Measurements from ENCODE around the gene SALL3.

Gene SALL3

DNA sequence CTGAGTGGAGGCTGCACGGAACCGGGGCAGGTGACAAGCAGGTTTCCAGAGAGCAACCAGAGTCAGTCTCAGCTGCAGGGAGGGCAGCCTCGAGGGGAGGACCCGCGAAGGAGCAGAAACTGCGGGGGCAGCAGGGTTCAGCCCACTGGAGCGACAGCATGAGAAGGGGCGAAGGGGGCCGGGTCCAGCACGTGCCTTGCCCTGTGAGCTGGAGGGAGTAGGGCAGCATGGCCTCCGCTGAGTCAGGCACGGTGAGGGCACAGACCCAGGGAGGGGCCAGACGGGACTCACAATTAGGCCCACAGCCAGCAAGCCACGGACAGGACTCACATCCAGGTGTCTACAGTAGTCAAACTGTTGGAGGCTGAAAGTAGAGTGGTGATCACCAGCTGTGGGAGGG lies 66.9 kb downstream of the SALL3 start:
- Histone ChIP-seq H3K9me3 (replicated peaks; ENCODE audit: insufficient read depth, low read length) (no peaks in the 10 kb centered on the region), H4K20me1 (ENCODE audit: insufficient read depth, low read length) (no peaks in the 10 kb centered on the region), H3K9ac (ENCODE audit: low read length) (no peak overlapping the region), H3K9me2 (replicated peaks; ENCODE audit: insufficient read depth, low read length) (no peaks in the 10 kb centered on the region), H3F3A (ENCODE audit: insufficient read depth, low read length) (no peaks in the 10 kb centered on the region), H3K27ac (ENCODE audit: low read length) (no peak overlapping the region), H3K4me3 (ENCODE audit: low read length) (no peak overlapping the region), H3K36me3 (replicated peaks; ENCODE audit: insufficient read depth, low read length) (no peaks in the 10 kb centered on the region), H3K4me2 (ENCODE audit: low read depth, low read length) (no peak overlapping the region), H2AFZ (ENCODE audit: low read length) (no peak overlapping the region), H3K79me2 (ENCODE audit: low read length) (no peaks in the 10 kb centered on the region), H3K27me3 (replicated peaks; ENCODE audit: insufficient read depth, low read length) (no peaks in the 10 kb centered on the region), H3K4me1 (ENCODE audit: low read length) (no peaks in the 10 kb centered on the region)
- DNase-seq: no peak
- TF ChIP-seq, protein P1, sequence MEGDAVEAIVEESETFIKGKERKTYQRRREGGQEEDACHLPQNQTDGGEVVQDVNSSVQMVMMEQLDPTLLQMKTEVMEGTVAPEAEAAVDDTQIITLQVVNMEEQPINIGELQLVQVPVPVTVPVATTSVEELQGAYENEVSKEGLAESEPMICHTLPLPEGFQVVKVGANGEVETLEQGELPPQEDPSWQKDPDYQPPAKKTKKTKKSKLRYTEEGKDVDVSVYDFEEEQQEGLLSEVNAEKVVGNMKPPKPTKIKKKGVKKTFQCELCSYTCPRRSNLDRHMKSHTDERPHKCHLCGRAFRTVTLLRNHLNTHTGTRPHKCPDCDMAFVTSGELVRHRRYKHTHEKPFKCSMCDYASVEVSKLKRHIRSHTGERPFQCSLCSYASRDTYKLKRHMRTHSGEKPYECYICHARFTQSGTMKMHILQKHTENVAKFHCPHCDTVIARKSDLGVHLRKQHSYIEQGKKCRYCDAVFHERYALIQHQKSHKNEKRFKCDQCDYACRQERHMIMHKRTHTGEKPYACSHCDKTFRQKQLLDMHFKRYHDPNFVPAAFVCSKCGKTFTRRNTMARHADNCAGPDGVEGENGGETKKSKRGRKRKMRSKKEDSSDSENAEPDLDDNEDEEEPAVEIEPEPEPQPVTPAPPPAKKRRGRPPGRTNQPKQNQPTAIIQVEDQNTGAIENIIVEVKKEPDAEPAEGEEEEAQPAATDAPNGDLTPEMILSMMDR (IDR thresholded peaks at IDR 0.05; ENCODE audit: low read length): no peak
- TF ChIP-seq EZH2 (optimal IDR thresholded peaks at IDR 0.05; ENCODE audit: low read depth, low read length): no peak
- no peak for TF ChIP-seq EZH2phosphoT487 (IDR thresholded peaks at IDR 0.05; ENCODE audit: low read length)

DNA sequence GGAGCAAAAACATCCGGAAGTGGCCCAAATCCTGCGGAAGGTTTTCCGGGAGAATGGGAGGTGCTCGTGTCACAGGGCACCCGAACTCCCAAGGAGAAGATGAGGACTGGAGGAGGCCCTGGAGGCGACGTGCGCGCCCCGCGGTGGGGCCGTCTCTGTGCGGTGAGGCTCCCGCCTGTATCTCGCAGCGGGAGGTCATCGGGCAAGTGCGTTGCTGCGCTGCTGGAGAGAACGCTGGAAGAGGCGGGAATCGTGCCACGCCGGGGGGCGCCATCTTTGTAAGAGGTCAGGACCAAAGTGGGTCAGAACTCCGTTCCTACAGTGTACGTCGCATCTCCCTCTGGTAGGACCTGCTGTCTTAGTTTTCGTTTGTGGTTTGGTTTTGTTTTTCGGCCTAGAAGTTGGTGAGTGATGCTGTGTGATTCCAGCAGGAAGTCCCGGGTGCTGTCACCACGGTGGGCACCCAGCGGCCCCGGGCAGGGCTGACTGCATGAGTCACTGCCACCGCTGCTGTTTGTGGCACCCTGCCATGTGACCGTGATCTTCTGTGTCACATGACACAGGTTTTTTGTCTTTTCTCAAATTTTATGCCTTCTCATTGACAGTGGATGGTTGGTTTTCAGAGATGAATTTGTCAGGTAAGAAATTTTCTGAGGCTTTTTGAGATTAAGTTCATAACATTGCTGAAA lies 68.1 kb downstream of the SALL3 start:
- H3K27me3 ChIP-seq (replicated peaks; ENCODE audit: insufficient read depth, low read length): no peaks in the 10 kb centered on the region
- no peaks in the 10 kb centered on the region for H3F3A ChIP-seq (ENCODE audit: insufficient read depth, low read length)
- H3K4me2 ChIP-seq (ENCODE audit: low read depth, low read length): no peak overlapping the region
- H3K27ac ChIP-seq (ENCODE audit: low read length): no peak overlapping the region
- TF ChIP-seq EZH2phosphoT487 (IDR thresholded peaks at IDR 0.05; ENCODE audit: low read length): no peak
- no peak for TF ChIP-seq EZH2 (optimal IDR thresholded peaks at IDR 0.05; ENCODE audit: low read depth, low read length)
- TF ChIP-seq, protein P1 (IDR thresholded peaks at IDR 0.05; ENCODE audit: low read length): no peak
- DNase-seq: no peak
- H3K9me2 ChIP-seq (replicated peaks; ENCODE audit: insufficient read depth, low read length): no peaks in the 10 kb centered on the region
- no peak overlapping the region for H3K4me3 ChIP-seq (ENCODE audit: low read length)
- H3K9me3 ChIP-seq (replicated peaks; ENCODE audit: insufficient read depth, low read length): no peaks in the 10 kb centered on the region
- no peaks in the 10 kb centered on the region for H3K4me1 ChIP-seq (ENCODE audit: low read length)
- H2AFZ ChIP-seq (ENCODE audit: low read length): no peak overlapping the region
- H3K79me2 ChIP-seq (ENCODE audit: low read length): no peaks in the 10 kb centered on the region
- no peaks in the 10 kb centered on the region for H4K20me1 ChIP-seq (ENCODE audit: insufficient read depth, low read length)
- no peak overlapping the region for H3K9ac ChIP-seq (ENCODE audit: low read length)
- no peaks in the 10 kb centered on the region for H3K36me3 ChIP-seq (replicated peaks; ENCODE audit: insufficient read depth, low read length)

DNA sequence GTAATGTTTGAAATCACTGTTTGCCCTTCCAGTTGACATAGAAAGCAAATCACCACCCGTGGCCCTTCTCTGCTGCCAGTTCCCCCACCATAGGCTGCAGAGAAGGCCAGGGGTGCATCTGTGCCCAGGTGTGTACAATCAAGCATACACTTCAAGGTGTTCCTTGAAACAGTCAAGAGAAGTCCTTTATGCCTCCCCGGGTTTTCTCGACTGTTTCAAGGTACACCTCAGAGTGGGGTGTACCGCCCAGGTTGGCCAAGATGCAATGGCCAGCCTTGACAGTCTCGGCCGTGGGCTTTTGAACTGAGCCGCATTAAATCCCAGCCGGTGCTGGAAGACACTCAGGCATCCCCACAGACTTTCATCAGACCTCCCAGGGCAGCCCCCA lies 68.6 kb downstream of the SALL3 start:
- Histone ChIP-seq H3K4me3 (ENCODE audit: low read length) (no peak overlapping the region), H3K9me2 (replicated peaks; ENCODE audit: insufficient read depth, low read length) (no peaks in the 10 kb centered on the region), H2AFZ (ENCODE audit: low read length) (no peak overlapping the region), H3F3A (ENCODE audit: insufficient read depth, low read length) (no peaks in the 10 kb centered on the region), H3K27ac (ENCODE audit: low read length) (no peak overlapping the region), H3K4me1 (ENCODE audit: low read length) (no peaks in the 10 kb centered on the region), H3K9ac (ENCODE audit: low read length) (no peak overlapping the region), H3K27me3 (replicated peaks; ENCODE audit: insufficient read depth, low read length) (no peaks in the 10 kb centered on the region), H3K79me2 (ENCODE audit: low read length) (no peaks in the 10 kb centered on the region), H3K4me2 (ENCODE audit: low read depth, low read length) (no peak overlapping the region), H4K20me1 (ENCODE audit: insufficient read depth, low read length) (no peaks in the 10 kb centered on the region), H3K36me3 (replicated peaks; ENCODE audit: insufficient read depth, low read length) (no peaks in the 10 kb centered on the region), H3K9me3 (replicated peaks; ENCODE audit: insufficient read depth, low read length) (no peaks in the 10 kb centered on the region)
- no peak for DNase-seq
- TF ChIP-seq, protein P1 (IDR thresholded peaks at IDR 0.05; ENCODE audit: low read length): no peak
- TF ChIP-seq EZH2 (optimal IDR thresholded peaks at IDR 0.05; ENCODE audit: low read depth, low read length) (no peak), EZH2phosphoT487 (IDR thresholded peaks at IDR 0.05; ENCODE audit: low read length) (no peak)
